HG03378 (cell line): ENCODE measurements around the gene ACACB.
"Not testable (repeated sequence)": the region's sequence is repeated elsewhere in the genome, so short reads cannot be mapped to it uniquely, and the experiment has no call there.

Source experiments
- ATAC-seq: cut with Tn5 transposase; IDR thresholded peaks from one replicate; pipeline ENCODE4 v1.9.1; 2021; ENCODE audit warnings: mild to moderate bottlenecking, moderate library complexity; ENCODE audit not compliant: unreplicated experiment

Gene ACACB

DNA sequence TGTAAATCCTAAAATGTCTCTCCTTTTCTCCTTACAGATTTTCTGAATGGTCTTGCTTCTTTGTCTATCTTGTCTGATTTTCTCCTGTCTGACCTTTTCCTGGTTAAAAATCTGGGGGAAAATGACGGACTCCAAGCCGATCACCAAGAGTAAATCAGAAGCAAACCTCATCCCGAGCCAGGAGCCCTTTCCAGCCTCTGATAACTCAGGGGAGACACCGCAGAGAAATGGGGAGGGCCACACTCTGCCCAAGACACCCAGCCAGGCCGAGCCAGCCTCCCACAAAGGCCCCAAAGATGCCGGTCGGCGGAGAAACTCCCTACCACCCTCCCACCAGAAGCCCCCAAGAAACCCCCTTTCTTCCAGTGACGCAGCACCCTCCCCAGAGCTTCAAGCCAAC, 23.0 kb downstream of the ACACB start:
- no peak for ATAC-seq

DNA sequence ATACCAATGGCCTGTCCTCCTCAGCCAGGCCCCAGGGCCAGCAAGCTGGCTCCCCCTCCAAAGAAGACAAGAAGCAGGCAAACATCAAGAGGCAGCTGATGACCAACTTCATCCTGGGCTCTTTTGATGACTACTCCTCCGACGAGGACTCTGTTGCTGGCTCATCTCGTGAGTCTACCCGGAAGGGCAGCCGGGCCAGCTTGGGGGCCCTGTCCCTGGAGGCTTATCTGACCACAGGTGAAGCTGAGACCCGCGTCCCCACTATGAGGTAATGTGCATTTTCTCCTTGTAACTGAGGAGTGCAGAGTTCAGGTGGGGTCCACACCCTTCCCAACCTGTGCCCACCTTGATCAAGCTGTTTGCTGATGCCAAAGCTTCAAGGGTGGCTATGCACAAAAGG, 23.4 kb downstream of the ACACB start:
- no peak for ATAC-seq

DNA sequence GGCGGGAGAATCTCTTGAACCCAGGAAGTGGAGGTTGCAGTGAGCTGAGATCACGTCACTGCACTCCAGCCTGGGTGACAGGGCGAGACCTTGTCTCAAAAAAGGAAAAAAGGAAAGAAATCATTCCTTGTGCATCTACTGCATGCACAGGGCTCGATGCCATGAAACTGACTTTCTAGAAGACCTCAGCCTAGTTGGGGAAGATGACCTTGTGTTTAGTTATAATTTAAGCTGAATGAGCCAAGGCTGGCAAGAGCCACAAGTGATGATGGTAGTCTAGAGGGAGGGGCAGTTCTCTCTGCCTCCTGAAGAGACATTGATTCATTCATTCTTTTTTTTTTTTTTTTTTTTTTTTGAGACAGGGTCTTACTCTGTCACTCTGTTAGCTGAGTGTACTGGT, 24.2 kb downstream of the ACACB start:
- no peak for ATAC-seq

DNA sequence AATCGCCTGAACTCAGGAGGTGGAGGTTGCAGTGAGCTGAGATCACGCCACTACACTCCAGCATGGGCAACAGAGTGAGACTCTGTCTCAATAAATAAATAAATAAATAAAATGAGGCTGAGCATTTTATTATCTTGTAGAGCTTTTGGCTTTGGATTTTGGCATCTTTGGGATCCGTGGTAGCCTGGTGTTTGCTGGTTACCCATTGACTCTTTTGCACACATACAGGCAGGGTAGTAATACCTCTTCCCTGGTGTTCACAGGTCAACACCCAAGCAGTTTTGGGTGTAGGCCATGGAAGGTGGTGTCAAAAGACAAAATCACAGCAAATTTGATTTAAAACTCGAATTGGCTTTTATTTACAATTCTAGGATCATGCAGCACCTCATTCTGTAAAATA, 27.8 kb downstream of the ACACB start:
- no peak for ATAC-seq

DNA sequence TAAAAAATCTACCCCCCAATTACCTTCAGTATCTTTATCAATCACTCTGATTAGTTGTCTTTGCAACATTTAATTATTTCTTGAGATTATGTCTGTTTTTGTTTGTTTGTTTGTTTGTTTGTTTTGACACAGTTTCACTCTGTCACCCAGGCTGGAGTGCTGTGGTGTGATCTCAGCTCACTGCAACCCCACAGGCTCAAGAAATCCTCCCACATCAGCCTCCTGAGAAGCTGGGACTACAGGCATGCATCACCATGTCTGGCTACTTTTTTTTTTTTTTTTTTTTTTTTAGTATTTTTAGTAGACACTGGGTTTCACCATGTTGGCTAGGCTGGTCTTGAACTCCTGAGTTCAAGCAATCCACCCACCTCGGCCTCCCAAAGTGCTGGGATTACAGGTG, 30.7 kb downstream of the ACACB start:
- ATAC-seq, result not testable (repeated sequence)

DNA sequence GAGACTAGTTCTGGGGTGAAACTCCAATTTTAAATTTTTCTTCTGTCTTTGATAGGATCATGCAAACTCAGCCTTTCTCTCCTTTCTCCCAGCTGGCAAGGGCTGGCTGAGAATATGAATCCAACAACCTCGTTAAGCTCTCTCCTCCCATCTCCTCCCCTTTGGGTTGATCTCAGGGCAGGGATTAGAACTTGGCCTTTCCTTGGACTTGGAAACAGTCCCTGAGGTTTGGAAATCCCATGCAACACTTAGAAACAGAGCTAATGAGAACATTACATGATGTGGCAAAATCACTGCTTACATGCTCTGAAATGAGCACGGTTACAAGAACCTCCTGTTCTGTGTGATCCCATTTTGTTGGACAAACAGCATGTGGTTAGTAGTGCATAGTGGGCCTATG, 31.6 kb downstream of the ACACB start:
- ATAC-seq, result no peak

DNA sequence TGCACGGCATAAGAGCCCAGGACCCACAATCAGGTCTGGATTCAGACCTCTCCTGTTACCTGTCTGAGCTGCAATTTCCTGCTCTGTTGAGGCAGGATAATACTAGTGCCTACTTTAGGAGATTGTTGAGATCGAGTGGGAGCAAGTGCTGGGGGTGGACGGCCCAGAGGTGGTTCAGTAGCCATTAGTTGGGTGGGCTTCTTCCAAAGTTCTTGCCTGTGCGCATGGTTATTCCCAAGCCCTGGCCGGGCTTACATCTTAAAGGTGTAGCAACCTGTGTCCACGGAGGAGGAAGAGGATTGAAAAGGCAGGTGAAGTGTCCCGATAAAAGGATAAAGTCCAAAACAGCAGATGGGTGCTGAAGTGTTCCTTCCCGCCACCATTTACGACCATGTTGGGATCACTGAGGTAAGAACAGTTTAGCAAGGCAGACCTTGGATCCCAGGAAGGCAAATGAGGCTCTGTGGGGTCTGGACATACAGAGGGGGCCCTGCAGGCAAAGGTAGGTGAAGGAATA, 33.8 kb downstream of the ACACB start:
- no peak for ATAC-seq

DNA sequence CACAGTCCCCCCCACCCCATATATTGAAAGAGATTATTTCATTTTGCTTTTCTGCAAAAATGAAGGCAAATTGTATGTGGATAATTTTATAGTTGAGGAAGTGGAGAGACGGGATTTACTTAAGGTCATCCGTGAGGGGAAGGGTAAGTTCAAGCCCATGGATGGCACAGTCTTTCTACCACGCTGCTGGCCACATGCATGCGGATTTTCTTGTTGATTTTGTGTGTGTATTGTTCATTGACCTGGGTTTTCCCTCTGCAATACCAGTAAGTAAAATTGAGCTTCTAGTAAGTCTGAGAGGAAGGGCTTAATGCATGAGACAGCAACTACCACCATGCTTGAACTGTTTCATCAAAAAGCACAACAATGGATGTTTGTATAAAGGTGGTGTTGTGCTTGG, 35.1 kb downstream of the ACACB start:
- no peak for ATAC-seq

DNA sequence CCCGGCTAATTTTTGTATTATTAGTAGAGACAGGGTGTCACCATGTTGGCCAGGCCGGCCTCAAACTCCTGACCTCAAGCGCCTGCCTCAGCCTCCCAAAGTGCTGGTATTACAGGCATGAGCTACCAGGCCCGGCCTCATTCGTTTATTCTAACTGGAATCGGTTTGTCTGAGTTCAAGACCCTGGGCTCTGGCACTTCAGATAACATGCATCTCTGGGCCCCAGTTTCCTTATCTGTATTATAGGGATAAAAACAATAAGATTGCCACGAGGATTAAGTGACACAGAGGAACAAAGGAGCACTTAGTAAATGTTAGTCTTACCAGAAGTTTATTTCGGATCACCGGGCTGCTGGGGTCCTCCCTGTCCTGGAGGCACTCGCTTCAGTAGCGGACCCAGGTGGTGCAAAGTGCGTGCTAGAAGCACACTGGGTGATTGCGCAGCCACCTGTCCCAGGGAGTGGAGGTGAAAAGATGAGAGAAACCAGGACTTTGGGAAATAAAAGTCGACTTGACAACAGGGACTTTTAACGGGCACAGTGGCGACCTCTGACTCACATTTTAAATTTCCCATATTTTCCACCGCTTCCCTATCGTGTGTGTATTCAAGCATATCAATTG, 37.5 kb downstream of the ACACB start:
- no peak for ATAC-seq

DNA sequence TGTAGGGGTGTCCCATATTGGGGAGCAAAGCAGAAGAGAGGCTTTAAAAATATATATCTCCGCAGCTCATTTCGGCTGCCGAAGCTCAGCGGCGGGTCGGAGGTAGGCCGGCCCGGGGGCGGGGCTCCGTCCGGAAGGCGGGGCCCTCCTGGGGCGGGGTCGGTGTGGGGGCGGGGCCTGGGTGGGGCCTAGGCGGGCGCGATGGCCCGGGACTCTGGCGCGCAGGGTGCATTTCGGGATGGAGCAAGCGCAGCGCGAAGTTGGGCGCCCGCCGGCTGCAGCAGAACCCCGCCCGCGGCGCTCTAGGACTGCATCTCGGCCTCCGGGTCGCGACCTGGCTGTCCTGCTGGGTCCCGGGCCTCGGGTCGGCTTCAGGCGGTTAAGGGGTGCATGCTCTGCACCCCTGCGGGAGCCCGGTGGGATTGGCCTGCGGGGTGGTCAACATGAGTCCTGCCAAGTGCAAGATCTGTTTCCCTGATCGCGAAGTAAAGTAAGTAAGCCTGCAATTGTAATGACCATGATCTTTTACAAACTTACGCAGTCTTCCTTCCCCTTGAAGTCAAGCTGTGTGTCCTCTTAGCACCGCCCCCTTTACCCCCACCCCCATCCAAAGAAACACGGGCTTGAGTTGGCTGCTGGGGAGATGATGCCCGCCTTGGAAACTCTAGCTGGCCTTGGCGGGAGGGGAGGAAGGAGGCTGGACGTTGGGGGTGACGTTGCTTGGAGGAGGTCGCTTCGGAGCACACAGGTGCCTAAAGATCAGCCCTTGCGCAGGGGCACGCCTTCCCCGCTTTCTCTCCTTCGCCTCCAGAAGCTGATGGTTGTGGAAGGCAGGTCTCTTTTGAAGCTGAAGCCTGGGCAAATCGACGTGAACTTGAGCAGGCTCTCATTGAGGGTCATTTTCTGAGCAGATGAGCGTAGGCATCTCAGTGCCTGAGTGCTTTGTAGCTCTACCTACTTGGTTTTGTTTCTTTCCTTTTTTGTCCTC, 38.4 kb downstream of the ACACB start:
- ATAC-seq, result no peak

DNA sequence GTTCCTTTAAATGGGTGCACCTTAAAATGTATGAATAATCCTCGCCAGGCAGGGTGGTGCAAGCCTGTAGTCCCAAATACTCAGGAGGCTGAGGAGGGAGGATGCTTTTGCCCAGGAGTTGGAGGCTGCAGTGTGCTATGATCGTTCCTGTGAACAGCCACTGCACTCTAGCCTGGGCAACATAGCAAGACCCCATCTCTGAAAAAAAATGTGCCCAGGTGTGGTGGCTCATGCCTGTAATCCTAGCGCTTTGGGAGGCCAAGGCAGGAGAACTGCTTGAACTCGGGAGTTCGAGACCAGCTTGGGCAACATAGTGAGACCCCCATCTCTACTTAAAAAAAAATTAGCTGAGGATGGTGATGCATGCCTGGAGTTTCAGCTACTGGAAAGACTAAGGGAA, 39.6 kb downstream of the ACACB start:
- no peak for ATAC-seq

DNA sequence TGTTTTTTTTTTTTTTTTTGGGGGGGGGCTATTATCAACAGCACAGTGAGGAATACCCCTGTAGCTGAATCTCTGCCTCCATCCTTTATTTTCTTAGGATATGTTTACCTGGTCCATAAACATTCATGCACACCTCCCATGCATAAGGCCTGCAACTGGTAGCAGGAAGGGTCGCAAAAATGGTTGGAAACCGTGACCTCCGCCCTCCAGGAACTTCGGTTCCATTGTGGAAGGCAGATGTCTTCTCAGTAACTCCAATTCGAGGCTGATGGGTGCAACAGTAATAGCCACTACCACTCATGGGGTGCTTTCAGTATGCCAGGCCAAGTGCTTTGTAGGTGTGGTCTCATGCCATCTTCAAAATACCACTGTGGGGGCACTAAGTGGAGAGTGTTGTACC, 40.2 kb downstream of the ACACB start:
- no peak for ATAC-seq

DNA sequence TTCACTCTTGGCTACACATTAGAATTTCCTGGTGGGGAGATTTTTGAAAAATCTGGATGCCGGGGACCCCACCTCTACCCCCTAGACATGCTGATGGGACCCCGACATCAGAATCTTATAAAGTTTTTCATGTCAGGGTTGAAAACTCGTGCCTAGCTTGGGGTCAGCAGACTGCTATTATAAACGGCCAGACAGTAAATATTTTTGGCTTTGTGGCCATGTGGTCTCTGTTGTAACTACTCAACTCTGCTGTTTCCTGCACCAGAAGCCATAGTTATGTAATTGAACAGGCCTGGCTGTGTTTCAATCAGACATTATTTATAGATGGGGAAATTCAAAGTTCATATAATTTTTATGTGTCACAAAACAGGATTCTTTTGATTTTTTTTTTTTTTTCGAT, 41.6 kb downstream of the ACACB start:
- no peak for ATAC-seq

DNA sequence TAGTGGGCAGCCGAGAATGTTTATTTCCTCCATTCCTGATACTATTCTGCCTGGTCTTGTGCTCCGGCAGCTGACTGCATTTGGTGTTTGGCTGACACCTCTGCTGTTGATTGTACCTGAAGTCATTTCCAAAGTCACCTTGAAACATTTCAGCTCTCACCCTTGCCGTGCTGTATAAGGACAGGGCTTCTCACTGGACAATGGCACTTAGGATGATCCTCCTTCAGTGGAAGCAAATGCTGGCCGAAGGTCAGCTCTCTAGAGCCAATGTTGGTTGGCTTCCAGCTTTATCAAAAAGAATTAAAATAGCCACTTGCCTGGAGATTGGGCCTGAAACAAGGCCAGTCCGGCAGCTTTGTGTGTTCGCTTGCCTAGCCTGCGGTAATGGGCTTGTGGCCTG, 44.0 kb downstream of the ACACB start:
- ATAC-seq, result no peak

DNA sequence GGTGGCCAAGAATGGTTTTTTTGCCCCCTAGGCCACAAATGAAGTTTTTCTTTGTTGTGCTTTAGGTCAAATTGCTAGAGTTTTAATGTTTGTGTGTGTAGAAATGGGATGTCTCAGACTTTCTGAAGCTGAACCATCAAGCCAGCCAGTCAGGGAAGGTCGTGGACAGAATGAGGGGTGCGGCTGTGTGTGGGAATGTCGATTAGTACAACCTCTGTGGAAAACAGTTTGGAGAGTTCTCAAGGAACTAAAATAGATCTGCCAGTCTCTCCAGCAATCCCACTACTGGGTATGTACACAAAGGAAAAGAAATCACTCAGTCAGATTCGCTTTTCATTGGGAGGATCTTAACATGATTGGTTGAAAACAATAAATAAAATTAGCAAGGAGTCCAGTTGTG, 44.5 kb downstream of the ACACB start:
- ATAC-seq, result no peak

DNA sequence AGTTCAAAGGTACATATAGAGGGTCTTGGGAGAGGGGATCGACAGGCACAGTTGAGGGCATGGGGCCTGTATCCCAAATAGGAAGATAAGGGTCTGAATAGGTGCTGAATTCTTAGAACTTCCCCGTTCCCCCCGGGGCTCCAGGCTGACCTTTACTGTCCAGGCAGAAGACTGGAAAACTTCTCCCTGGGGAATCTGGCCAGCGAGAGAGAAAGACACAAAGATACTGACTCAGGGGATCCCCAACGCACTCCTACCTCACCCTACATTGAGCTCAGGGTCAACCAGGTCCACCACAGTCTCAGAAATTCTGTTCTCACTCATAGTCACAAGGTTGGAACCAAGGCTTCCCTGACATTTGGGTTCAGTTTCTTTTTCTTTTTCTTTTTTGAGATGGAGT, 46.2 kb downstream of the ACACB start:
- no peak for ATAC-seq

DNA sequence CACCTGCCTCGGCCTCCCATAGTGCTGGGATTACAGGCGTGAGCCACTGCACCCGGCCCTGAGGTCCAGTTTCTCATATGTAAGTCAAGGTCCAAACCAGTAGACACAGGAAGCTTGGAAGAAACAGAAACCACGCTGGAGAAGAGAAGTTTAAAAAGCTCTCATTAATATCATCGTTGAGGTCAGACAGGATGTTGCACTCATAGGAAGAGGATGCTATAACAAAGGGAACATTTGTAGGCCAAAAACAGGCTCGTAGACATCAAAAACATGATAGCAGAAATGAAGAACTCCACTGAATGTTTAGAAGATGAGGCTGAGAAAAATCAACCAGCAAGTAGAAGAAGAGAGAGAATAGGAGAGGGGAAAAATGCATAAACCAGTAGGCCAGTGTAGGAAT, 46.8 kb downstream of the ACACB start:
- ATAC-seq, result no peak

DNA sequence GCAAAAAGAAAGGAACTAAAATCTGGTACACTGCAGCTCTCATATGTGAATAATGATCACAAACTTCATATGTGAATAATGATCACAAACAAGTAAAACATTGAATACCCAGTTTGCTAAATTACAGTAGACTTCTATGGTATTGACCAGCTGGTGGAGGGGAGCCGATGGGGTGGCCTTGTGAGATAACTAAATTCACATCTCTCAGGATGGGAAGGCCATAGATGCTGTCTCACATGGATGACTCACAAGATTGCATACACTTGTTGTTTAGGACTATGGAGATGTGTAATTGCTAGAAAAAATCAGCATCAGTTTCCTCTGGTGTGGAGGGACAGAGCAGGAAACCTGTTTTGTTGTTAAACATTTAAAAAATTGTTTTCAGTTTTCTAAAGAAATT, 49.2 kb downstream of the ACACB start:
- no peak for ATAC-seq

DNA sequence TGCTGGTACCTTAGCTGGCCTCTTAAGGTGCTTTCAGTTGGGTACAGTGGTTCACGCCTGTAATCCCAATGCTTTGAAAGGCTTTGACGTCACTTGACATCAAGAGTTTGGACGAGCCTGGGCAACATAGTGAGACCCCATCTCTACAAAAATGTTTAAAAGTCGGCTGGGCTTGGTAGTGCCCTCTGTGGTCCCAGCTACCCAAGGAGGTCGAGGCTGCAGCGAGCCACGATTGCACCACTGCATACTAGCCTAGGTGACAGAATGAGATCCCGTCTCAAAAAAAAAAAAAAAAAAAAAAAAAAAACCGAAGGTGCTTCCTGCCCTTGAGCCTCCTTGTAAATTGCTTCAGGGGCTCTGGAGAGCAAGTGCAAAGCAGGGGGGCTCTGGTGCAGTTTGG, 50.0 kb downstream of the ACACB start:
- ATAC-seq, result no peak

DNA sequence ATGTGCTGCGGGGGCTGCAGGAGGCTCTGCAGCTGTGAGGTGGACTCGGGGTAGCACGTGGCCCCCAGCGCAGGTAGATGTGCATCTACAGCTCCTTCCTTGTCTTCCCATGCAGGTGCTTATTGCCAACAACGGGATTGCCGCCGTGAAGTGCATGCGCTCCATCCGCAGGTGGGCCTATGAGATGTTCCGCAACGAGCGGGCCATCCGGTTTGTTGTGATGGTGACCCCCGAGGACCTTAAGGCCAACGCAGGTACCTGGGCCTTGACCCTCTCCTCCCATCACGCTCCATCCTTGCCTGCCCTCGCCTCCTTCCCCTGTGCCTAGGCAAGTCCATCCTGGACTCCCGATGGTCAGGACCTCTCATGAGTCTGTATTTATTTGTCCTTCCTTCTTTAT, 51.4 kb downstream of the ACACB start:
- ATAC-seq, result no peak

DNA sequence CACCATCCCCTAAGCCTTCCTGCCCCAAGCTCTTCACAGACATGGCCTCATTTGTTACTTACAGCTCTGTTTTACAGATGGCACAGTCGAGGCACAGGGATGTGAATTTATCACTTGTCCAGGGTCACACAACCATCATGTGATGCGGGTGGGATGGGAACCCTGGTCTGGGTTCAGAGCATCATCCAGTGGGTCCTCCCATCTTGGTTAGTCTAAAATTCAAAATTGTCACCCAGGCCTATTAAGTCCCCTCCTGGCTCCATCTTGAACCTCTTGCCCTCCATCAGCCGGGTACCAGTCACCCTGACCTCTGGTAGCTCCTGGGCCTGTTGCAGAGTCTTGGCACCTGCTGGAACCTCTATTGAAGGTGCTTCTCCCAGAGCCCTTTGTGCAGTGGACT, 52.9 kb downstream of the ACACB start:
- ATAC-seq, result no peak

DNA sequence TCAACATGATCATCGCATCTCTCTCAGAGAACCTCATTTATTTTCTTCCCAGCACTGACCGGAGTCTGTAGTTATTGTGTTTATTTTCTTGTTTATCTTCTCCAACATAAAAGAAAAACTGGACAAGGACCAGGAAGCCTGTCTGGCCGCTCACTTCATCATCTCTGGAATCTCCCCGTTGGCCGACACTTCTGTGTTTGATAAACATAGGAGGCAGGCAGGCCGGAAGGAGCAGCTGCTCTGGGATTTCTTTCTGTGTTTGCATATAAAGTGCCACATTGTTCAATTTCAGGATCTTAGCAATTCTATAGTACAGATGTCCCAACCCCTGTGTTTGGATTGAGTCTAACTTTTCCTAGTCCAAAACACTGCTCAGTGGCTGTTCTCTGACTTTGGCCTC, 53.3 kb downstream of the ACACB start:
- no peak for ATAC-seq
